ENCODE results near the gene POLH.

POLH gene

DNA sequence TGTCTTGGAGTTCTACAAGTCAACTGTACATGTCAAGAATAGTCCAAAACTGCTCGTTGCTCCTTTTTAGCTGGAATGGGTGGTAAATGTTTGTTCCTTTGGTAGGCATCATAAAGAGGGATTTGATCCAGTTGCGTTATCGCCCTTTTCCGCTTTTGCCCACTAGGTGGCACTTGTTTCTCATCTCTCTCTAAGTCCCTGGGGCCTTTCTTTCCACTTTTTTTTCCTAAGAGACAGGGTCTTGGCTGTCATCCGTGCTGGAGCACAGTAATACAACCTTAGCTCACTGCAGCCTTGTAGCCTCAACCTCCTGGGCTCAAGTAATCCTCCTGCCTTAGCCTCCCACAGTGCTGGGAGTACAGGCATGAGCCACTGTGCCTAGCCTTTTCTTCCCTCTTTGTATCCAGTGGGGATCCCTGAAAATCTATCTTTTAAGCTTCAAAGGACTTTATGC, 32.4 kb downstream of the POLH start:
- Histone ChIP-seq H3K36me3 (ENCODE audit: control insufficient read depth, insufficient read depth, low read length) (peaks cover 5% of the 10 kb centered on the region), H3K4me3 (replicated peaks; ENCODE audit: low read depth, low read length) (no peak overlapping the region), H3K27me3 (replicated peaks; ENCODE audit: control insufficient read depth, insufficient read depth, low read length) (no peaks in the 10 kb centered on the region)
- TF ChIP-seq, protein P1, sequence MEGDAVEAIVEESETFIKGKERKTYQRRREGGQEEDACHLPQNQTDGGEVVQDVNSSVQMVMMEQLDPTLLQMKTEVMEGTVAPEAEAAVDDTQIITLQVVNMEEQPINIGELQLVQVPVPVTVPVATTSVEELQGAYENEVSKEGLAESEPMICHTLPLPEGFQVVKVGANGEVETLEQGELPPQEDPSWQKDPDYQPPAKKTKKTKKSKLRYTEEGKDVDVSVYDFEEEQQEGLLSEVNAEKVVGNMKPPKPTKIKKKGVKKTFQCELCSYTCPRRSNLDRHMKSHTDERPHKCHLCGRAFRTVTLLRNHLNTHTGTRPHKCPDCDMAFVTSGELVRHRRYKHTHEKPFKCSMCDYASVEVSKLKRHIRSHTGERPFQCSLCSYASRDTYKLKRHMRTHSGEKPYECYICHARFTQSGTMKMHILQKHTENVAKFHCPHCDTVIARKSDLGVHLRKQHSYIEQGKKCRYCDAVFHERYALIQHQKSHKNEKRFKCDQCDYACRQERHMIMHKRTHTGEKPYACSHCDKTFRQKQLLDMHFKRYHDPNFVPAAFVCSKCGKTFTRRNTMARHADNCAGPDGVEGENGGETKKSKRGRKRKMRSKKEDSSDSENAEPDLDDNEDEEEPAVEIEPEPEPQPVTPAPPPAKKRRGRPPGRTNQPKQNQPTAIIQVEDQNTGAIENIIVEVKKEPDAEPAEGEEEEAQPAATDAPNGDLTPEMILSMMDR (IDR thresholded peaks at IDR 0.05; ENCODE audit: insufficient read depth, low read length, poor library complexity, severe bottlenecking): peak; percentile 79
- DNase-seq (ENCODE audit: extremely low read depth, insufficient read length): no peak

DNA sequence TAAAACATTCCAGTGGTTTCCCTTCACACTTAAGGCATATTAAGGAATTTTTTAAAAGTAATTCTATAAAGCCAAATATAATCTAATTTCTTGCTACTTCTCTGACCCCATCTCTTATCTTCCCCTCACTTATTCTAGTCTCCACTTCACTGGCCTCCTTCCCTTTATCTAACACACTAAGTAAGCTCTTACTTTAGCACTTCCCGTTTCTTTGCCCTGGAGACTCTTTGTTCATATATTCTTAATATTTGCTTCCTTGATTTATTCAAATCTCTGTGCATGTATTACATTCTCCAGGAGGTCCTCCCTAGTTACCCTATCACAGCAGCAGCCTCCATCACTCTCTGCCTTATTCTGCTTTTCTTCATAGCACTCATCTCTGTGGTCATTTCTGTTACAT, 32.8 kb downstream of the POLH start:
- H3K4me3 ChIP-seq (replicated peaks; ENCODE audit: low read depth, low read length): no peak overlapping the region
- H3K27me3 ChIP-seq (replicated peaks; ENCODE audit: control insufficient read depth, insufficient read depth, low read length): no peaks in the 10 kb centered on the region
- TF ChIP-seq, protein P1 (IDR thresholded peaks at IDR 0.05; ENCODE audit: insufficient read depth, low read length, poor library complexity, severe bottlenecking): no peak
- H3K36me3 ChIP-seq (ENCODE audit: control insufficient read depth, insufficient read depth, low read length): peaks cover 7% of the 10 kb centered on the region
- no peak for DNase-seq (ENCODE audit: extremely low read depth, insufficient read length)

DNA sequence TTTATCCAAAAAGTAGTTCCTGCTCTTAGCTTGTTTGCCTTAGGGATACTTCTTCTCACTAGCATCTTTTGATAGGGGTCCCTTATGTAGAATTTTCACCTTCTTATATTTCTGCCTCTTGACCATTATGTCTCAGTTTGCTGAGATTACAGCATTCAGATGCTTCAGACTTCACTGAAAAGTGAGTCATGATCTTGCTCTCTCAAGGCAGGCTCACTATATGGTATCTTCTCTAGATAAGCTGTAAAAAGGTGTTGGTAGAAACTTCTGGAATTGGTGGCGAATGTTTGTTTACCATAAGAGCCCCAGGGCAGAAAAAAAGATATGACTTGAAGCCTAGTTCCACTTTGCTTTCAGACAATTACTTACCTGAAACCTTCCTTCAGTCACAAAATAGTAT, 33.4 kb downstream of the POLH start:
- Histone ChIP-seq H3K36me3 (ENCODE audit: control insufficient read depth, insufficient read depth, low read length) (peaks cover 12% of the 10 kb centered on the region), H3K27me3 (replicated peaks; ENCODE audit: control insufficient read depth, insufficient read depth, low read length) (no peaks in the 10 kb centered on the region), H3K4me3 (replicated peaks; ENCODE audit: low read depth, low read length) (no peak overlapping the region)
- no peak for DNase-seq (ENCODE audit: extremely low read depth, insufficient read length)
- TF ChIP-seq, protein P1 (IDR thresholded peaks at IDR 0.05; ENCODE audit: insufficient read depth, low read length, poor library complexity, severe bottlenecking): no peak

DNA sequence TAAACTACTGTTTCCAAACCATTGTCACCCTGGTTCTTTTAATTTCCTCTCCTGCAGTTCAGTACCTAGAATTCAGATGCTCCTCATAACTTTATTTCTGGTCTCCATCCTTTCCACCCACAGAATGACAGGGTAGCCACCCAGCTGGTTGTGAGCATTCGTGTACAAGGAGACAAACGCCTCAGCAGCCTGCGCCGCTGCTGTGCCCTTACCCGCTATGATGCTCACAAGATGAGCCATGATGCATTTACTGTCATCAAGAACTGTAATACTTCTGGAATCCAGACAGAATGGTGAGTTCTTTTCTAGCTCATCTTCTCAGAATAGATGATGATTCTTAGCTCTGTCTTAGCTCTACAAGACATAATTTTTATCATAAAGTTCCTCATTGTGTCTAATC, 34.4 kb downstream of the POLH start:
- Histone ChIP-seq H3K27me3 (replicated peaks; ENCODE audit: control insufficient read depth, insufficient read depth, low read length) (no peaks in the 10 kb centered on the region), H3K36me3 (ENCODE audit: control insufficient read depth, insufficient read depth, low read length) (peaks cover 12% of the 10 kb centered on the region), H3K4me3 (replicated peaks; ENCODE audit: low read depth, low read length) (no peak overlapping the region)
- no peak for DNase-seq (ENCODE audit: extremely low read depth, insufficient read length)
- TF ChIP-seq, protein P1 (IDR thresholded peaks at IDR 0.05; ENCODE audit: insufficient read depth, low read length, poor library complexity, severe bottlenecking): no peak

DNA sequence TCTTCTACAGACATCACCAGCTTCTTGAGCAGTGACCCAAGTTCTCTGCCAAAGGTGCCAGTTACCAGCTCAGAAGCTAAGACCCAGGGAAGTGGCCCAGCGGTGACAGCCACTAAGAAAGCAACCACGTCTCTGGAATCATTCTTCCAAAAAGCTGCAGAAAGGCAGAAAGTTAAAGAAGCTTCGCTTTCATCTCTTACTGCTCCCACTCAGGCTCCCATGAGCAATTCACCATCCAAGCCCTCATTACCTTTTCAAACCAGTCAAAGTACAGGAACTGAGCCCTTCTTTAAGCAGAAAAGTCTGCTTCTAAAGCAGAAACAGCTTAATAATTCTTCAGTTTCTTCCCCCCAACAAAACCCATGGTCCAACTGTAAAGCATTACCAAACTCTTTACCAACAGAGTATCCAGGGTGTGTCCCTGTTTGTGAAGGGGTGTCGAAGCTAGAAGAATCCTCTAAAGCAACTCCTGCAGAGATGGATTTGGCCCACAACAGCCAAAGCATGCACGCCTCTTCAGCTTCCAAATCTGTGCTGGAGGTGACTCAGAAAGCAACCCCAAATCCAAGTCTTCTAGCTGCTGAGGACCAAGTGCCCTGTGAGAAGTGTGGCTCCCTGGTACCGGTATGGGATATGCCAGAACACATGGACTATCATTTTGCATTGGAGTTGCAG, 37.9 kb downstream of the POLH start:
- peaks cover 12% of the 10 kb centered on the region for H3K36me3 ChIP-seq (ENCODE audit: control insufficient read depth, insufficient read depth, low read length)
- TF ChIP-seq, protein P1 (IDR thresholded peaks at IDR 0.05; ENCODE audit: insufficient read depth, low read length, poor library complexity, severe bottlenecking): no peak
- H3K27me3 ChIP-seq (replicated peaks; ENCODE audit: control insufficient read depth, insufficient read depth, low read length): no peaks in the 10 kb centered on the region
- DNase-seq (ENCODE audit: extremely low read depth, insufficient read length): no peak
- no peak overlapping the region for H3K4me3 ChIP-seq (replicated peaks; ENCODE audit: low read depth, low read length)

DNA sequence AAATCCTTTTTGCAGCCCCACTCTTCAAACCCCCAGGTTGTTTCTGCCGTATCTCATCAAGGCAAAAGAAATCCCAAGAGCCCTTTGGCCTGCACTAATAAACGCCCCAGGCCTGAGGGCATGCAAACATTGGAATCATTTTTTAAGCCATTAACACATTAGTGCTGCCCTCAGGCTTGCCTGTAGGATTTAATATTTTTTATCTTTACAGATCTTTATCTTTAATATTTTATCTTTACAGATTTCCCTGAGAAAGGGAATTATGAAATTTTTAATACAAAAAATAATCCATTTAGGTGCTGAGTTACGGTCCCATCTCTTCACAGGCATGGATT, 38.4 kb downstream of the POLH start:
- peaks cover 14% of the 10 kb centered on the region for H3K36me3 ChIP-seq (ENCODE audit: control insufficient read depth, insufficient read depth, low read length)
- no peak for DNase-seq (ENCODE audit: extremely low read depth, insufficient read length)

More for the DNA sequence above, 38.4 kb downstream of the POLH start:
- no peaks in the 10 kb centered on the region for H3K27me3 ChIP-seq (replicated peaks; ENCODE audit: control insufficient read depth, insufficient read depth, low read length)
- no peak overlapping the region for H3K4me3 ChIP-seq (replicated peaks; ENCODE audit: low read depth, low read length)
- TF ChIP-seq, protein P1 (IDR thresholded peaks at IDR 0.05; ENCODE audit: insufficient read depth, low read length, poor library complexity, severe bottlenecking): no peak
